H1 (cell line): Measurements from ENCODE around the gene TSG101. TPM values are rescaled to one million over a fixed set of nuclear protein-coding genes. Genes with fewer than 3 reads are reported as not detected.

ENCODE experiments used
- CTCF ChIA-PET: fragments of 300-600 bp; sonication (Branson Sonifier 250); formaldehyde crosslinking; loops from one replicate; lab custom pipeline; 2021; ENCODE audit not compliant: partially characterized antibody; lab: Charles Lee
- POLR2A ChIA-PET: fragments of 300-600 bp; sonication (Branson Sonifier 250); formaldehyde crosslinking; loops from one replicate; lab custom pipeline; 2021; ENCODE audit warnings: inconsistent platforms; ENCODE audit not compliant: partially characterized antibody; lab: Charles Lee
- DNase-seq, 2 experiments: peaks; one replicate each; pipeline versions ENCODE4 v3.0.0 to v3.0.0-alpha.2; 2010 to 2022; ENCODE audit warnings: low spot score in 2 of 2, low read depth in 1 of 2, mixed read lengths in 1 of 2
- FAIRE-seq: peaks from 2 replicates; lab custom pipeline; 2011; peaks lifted over from hg19 to GRCh38; lab: Jason Lieb, UNC
- H2AFZ ChIP-seq: 2 replicates; pipeline ENCODE4 v1.8.1; 2012; ENCODE audit warnings: low read length, inconsistent platforms
- H2AK5ac ChIP-seq: 2 replicates; pipeline ENCODE4 v1.6.1; 2013; ENCODE audit warnings: low read depth, low read length
- H2BK120ac ChIP-seq: replicated peaks from 2 replicates; pipeline ENCODE3; 2013; ENCODE audit warnings: low read depth, low read length, inconsistent platforms
- H2BK12ac ChIP-seq: 2 replicates; pipeline ENCODE4 v1.6.1; 2013; ENCODE audit warnings: low read depth, low read length
- H2BK15ac ChIP-seq: 2 replicates; pipeline ENCODE4 v1.6.1; 2013; ENCODE audit warnings: low read length
- H2BK20ac ChIP-seq: 2 replicates; pipeline ENCODE4 v1.6.1; 2013; ENCODE audit warnings: low read length
- H2BK5ac ChIP-seq: 2 replicates; pipeline ENCODE4 v1.6.1; 2013; ENCODE audit warnings: low read depth, low read length
- H3K14ac ChIP-seq: 2 replicates; pipeline ENCODE4 v1.6.1; 2013; ENCODE audit warnings: inconsistent platforms; ENCODE audit not compliant: insufficient read length
- H3K18ac ChIP-seq: 2 replicates; pipeline ENCODE4 v1.6.1; 2013; ENCODE audit warnings: low read length; ENCODE audit errors: extremely low read depth
- H3K23ac ChIP-seq: 2 replicates; pipeline ENCODE4 v1.6.1; 2013; ENCODE audit warnings: inconsistent platforms; ENCODE audit not compliant: insufficient read length
- H3K23me2 ChIP-seq: 2 replicates; pipeline ENCODE4 v1.6.1; 2013; ENCODE audit warnings: low read depth, low read length
- H3K27ac ChIP-seq: 2 replicates; pipeline ENCODE4 v1.6.1; 2011; ENCODE audit warnings: low read depth, low read length, inconsistent platforms
- H3K27me3 ChIP-seq, 4 experiments: replicated peaks in 1 of 4; 1 replicate in 1 of 4; 2 replicates in 3 of 4; pipeline versions ENCODE4 v1.6.1 to v1.8.1; 2011 to 2013; ENCODE audit warnings: low read length in 3 of 4, mild to moderate bottlenecking in 3 of 4, inconsistent platforms in 2 of 4, mixed read lengths in 2 of 4, moderate library complexity in 1 of 4; ENCODE audit not compliant: control insufficient read depth in 3 of 4, insufficient read depth in 3 of 4; ENCODE audit errors: extremely low read depth in 1 of 4
- H3K36me3 ChIP-seq, 4 experiments: 2 replicates each; pipeline versions ENCODE4 v1.6.1 to v1.8.1; 2011 to 2013; ENCODE audit warnings: mild to moderate bottlenecking in 4 of 4, low read length in 3 of 4, moderate library complexity in 2 of 4, control low read depth in 1 of 4, inconsistent platforms in 1 of 4; ENCODE audit not compliant: insufficient read depth in 4 of 4, control insufficient read depth in 2 of 4
- H3K4ac ChIP-seq: replicated peaks from 2 replicates; pipeline ENCODE3; 2013; ENCODE audit warnings: low read length, low read depth, mixed read lengths, inconsistent platforms; ENCODE audit not compliant: insufficient read length
- H3K4me1 ChIP-seq, 4 experiments: replicated peaks in 1 of 4; 1 replicate in 1 of 4; 2 replicates in 3 of 4; pipeline versions ENCODE4 v1.6.1 to v1.8.1; 2011 to 2013; ENCODE audit warnings: low read length in 3 of 4, inconsistent platforms in 2 of 4, mixed read lengths in 1 of 4; ENCODE audit not compliant: insufficient read depth in 4 of 4, control insufficient read depth in 3 of 4
- H3K4me2 ChIP-seq, 2 experiments: 2 replicates each; pipeline versions ENCODE4 v1.6.1 to v1.8.1; 2011 to 2013; ENCODE audit warnings: low read depth in 2 of 2, low read length in 2 of 2, control low read depth in 1 of 2, inconsistent platforms in 1 of 2, mild to moderate bottlenecking in 1 of 2; ENCODE audit not compliant: insufficient read depth in 1 of 2
- H3K4me3 ChIP-seq, 4 experiments: fragments of 200-600, 300-600 bp in 1 of 4; sonication (generic), shearing (Covaris generic), sonication (Bioruptor Twin) in 1 of 4; 2 replicates each; pipeline versions ENCODE4 v1.5.1 to v1.8.1; 2011 to 2016; ENCODE audit warnings: low read length in 4 of 4, low read depth in 3 of 4, control low read depth in 2 of 4, inconsistent platforms in 2 of 4, mild to moderate bottlenecking in 2 of 4, mixed read lengths in 1 of 4, moderate library complexity in 1 of 4; ENCODE audit not compliant: insufficient read depth in 2 of 4; ENCODE audit errors: extremely low read depth in 1 of 4
- H3K56ac ChIP-seq: replicated peaks from 2 replicates; pipeline ENCODE3; 2013; ENCODE audit warnings: low read depth, mild to moderate bottlenecking, mixed read lengths, low read length, inconsistent platforms; ENCODE audit not compliant: insufficient read length
- H3K79me1 ChIP-seq: 2 replicates; pipeline ENCODE4 v1.6.1; 2013; ENCODE audit warnings: low read depth, low read length, control low read depth
- H3K79me2 ChIP-seq, 2 experiments: 2 replicates each; pipeline versions ENCODE4 v1.6.1 to v1.8.1; 2012 to 2013; ENCODE audit warnings: low read length in 2 of 2, mild to moderate bottlenecking in 2 of 2, inconsistent platforms in 1 of 2; ENCODE audit not compliant: insufficient read depth in 2 of 2, control insufficient read depth in 1 of 2
- H3K9ac ChIP-seq, 4 experiments: replicated peaks in 1 of 4; 1 replicate in 1 of 4; 2 replicates in 3 of 4; pipeline versions ENCODE4 v1.6.1 to v1.8.1; 2011 to 2013; ENCODE audit warnings: low read depth in 3 of 4, low read length in 3 of 4, control low read depth in 2 of 4, mild to moderate bottlenecking in 2 of 4, moderate library complexity in 2 of 4, inconsistent platforms in 1 of 4; ENCODE audit errors: extremely low read depth in 1 of 4
- H3K9me3 ChIP-seq, 2 experiments: 2 replicates each; pipeline versions ENCODE4 v1.6.1 to v1.8.1; 2012 to 2013; ENCODE audit warnings: mild to moderate bottlenecking in 2 of 2, moderate library complexity in 2 of 2, control low read depth in 1 of 2, inconsistent platforms in 1 of 2, low read depth in 1 of 2, low read length in 1 of 2, mixed read lengths in 1 of 2; ENCODE audit not compliant: insufficient read depth in 2 of 2
- H4K20me1 ChIP-seq, 2 experiments: replicated peaks in 1 of 2; 2 replicates each; pipeline versions ENCODE3 to v1.8.1; 2011 to 2013; ENCODE audit warnings: inconsistent platforms in 2 of 2, low read length in 2 of 2, mild to moderate bottlenecking in 1 of 2; ENCODE audit not compliant: insufficient read depth in 2 of 2, control insufficient read depth in 1 of 2
- H4K5ac ChIP-seq: 2 replicates; pipeline ENCODE4 v1.6.1; 2013; ENCODE audit warnings: low read length, low read depth, mixed read lengths, inconsistent platforms; ENCODE audit not compliant: insufficient read length
- H4K8ac ChIP-seq: 2 replicates; pipeline ENCODE4 v1.8.0; 2013; ENCODE audit warnings: mild to moderate bottlenecking, moderate library complexity, low read length, inconsistent platforms; ENCODE audit not compliant: insufficient read depth; ENCODE audit errors: extremely low read depth
- H4K91ac ChIP-seq: replicated peaks from 2 replicates; pipeline ENCODE3; 2013; ENCODE audit warnings: low read length, mixed read lengths, inconsistent platforms; ENCODE audit not compliant: insufficient read length
- BRCA1 ChIP-seq: IDR thresholded peaks from 2 replicates; pipeline ENCODE4 v1.6.1; 2012; ENCODE audit warnings: low read depth, low read length, improper control_type of control experiment
- GABPA ChIP-seq: IDR thresholded peaks from 2 replicates; pipeline ENCODE4 v1.6.1; 2011; ENCODE audit warnings: mild to moderate bottlenecking, low read length, moderate library complexity, borderline replicate concordance; ENCODE audit not compliant: insufficient read depth
- RAD21 ChIP-seq, 2 experiments: IDR thresholded peaks in 1 of 2; conservative IDR thresholded peaks in 1 of 2; 2 replicates each; pipeline ENCODE4 v1.6.1; 2011; ENCODE audit warnings: low read depth in 2 of 2, low read length in 2 of 2, improper control_type of control experiment in 1 of 2, inconsistent platforms in 1 of 2, mild to moderate bottlenecking in 1 of 2, moderate library complexity in 1 of 2
- RBBP5 ChIP-seq: IDR thresholded peaks from 2 replicates; pipeline ENCODE4 v1.7.1; 2012; ENCODE audit warnings: low read depth, mild to moderate bottlenecking, inconsistent platforms, low read length, moderate library complexity, borderline replicate concordance
- RXRA ChIP-seq: IDR thresholded peaks from 2 replicates; pipeline ENCODE4 v1.6.1; 2011; ENCODE audit warnings: low read depth, mild to moderate bottlenecking, low read length, moderate library complexity; ENCODE audit not compliant: insufficient read depth
- SP1 ChIP-seq: IDR thresholded peaks from 2 replicates; pipeline ENCODE4 v1.6.1; 2011; ENCODE audit warnings: low read depth, low read length
- WGBS, 2 experiments: shearing (Covaris generic) in 1 of 2; methylation state at CpG; one replicate each; pipeline versions ENCODE4 v1.1.6 to v1.1.7; 2013 to 2015; ENCODE audit warnings: low lambda C conversion rate in 2 of 2, mixed read lengths in 2 of 2, inconsistent platforms in 1 of 2, low coverage in 1 of 2, missing lambda C conversion rate in 1 of 2; ENCODE audit not compliant: insufficient replicate concordance in 2 of 2, insufficient coverage in 1 of 2, insufficient read length in 1 of 2; ENCODE audit errors: extremely low coverage in 1 of 2, missing lambda C conversion rate in 1 of 2; 5-methylcytosine and 5-hydroxymethylcytosine counted together
- polyA plus RNA-seq, 7 experiments: library from polyadenylated mRNA; depleted of rRNA in 3 of 7; stranded (reverse) in 5 of 7; unstranded in 2 of 7; fragments of >200 nt in 5 of 7; fragments of 200-250 nt in 2 of 7; gene quantifications; 1 replicate in 5 of 7; 2 replicates in 1 of 7; 4 replicates in 1 of 7; pipeline versions ENCODE4 v1.2.1 to v1.2.3, GENCODE V29; 2011 to 2013; ENCODE audit warnings: missing spikeins in 2 of 7, mixed read lengths in 2 of 7
- total RNA-seq: library from RNA; stranded (reverse); fragmentation: NEBNext Ultra II Directional; extraction: Animal tissue kit (Norgen Biotek cat#: 25700); gene quantifications from 2 replicates; pipeline ENCODE4 v1.2.1, GENCODE V29; 2021

The TSG101 gene
- total and polyA plus RNA-seq, 2 of the 8 experiments (the other 6 are each of a cell fraction or from before 2014, with no cell fraction given) = 50.8 to 151 TPM

- no peak overlapping the region for H3K56ac ChIP-seq
- H3K9ac ChIP-seq = no peak overlapping the region
- no peak overlapping the region for H3K14ac ChIP-seq
- H3K4me3 ChIP-seq = no peak overlapping the region
- no peak overlapping the region for H2BK15ac ChIP-seq
- no peak overlapping the region for H3K4ac ChIP-seq
- H2AFZ ChIP-seq = no peak overlapping the region
- H3K23ac ChIP-seq = no peak overlapping the region
- no peaks in the 10 kb centered on the region for H3K36me3 ChIP-seq
- TF ChIP-seq GABPA (no peak), SP1 (no peak), RXRA (no peak), RBBP5 (no peak), RAD21 (IDR thresholded peaks at IDR 0.05 in 1 of 2, conservative IDR thresholded peaks at IDR 0.05 in 1 of 2; ENCODE audit: low read depth in 2 of 2, low read length in 2 of 2) (no peak), BRCA1 (no peak)
- 92% methylated on average over 3 of the region's 3 CpGs; no CpG with 5 or more reads in 1 of the 2 experiments for WGBS, 2 experiments
- no peaks in the 10 kb centered on the region for H4K20me1 ChIP-seq
- no peak overlapping the region for H4K5ac ChIP-seq
- no peak overlapping the region for H2BK20ac ChIP-seq
- CTCF ChIA-PET = no interaction called here
- H4K91ac ChIP-seq = no peak overlapping the region
- no peaks in the 10 kb centered on the region for H3K9me3 ChIP-seq
- H3K18ac ChIP-seq = no peak overlapping the region
- H3K79me1 ChIP-seq = no peaks in the 10 kb centered on the region
- H3K79me2 ChIP-seq = no peaks in the 10 kb centered on the region
- H3K27me3 ChIP-seq = no peaks in the 10 kb centered on the region
- no peak overlapping the region for H2BK12ac ChIP-seq
- H2BK120ac ChIP-seq = no peak overlapping the region
- POLR2A ChIA-PET = no interaction called here
- H3K27ac ChIP-seq = no peak overlapping the region
- no peak overlapping the region for H4K8ac ChIP-seq
- no peak for FAIRE-seq
- DNase-seq = no peak
- no peak overlapping the region for H2BK5ac ChIP-seq
- no peak overlapping the region for H2AK5ac ChIP-seq
- no peaks in the 10 kb centered on the region for H3K4me1 ChIP-seq
- H3K4me2 ChIP-seq = no peak overlapping the region
- H3K23me2 ChIP-seq = no peaks in the 10 kb centered on the region
Observed at GRCh38 chr11:18533365-18533764, 6.6 kb upstream of the TSG101 start.
